ENCODE measurements around the gene CALD1.
A peak's percentile ranks its signal among the peaks of the same experiment; 100 is the strongest.

CALD1 gene

DNA sequence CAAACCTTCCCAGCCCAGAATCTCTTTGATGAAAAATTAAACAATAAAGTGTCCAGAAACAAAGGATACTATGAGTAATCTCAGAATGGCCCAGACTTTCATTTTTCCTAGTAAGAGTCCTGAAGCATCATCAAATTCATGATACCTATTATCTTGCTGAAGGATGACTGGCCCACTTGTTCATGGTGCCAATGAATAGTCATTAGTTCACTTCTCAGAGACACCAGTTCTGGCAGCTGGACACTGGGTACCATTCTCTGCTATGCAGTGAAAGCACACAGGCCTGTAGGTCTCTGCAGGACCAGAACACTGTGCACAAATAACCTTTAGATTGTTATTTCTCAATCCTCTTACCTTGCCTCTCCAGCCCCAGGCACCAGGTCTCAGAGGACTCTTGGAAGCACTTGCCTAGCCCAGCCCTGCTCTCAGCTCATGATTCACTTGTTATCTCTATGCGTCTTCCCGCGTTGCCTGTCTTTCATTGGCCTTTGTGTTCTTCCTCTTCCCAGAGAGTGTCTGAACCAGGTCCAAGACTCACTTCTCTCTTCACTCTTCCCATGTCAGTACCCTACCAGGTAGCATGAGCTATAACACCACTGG is 108.8 kb downstream of the CALD1 start:
- Histone ChIP-seq H3K4me3 (ENCODE audit: low read depth, low read length) (no peak overlapping the region), H3K36me3 (ENCODE audit: control insufficient read depth in 2 of 2, insufficient read depth in 1 of 2, low read length in 2 of 2) (no peaks in the 10 kb centered on the region), H3K27ac (ENCODE audit: extremely low read depth, low read depth, low read length) (no peak overlapping the region), H3K9me3 (ENCODE audit: control insufficient read depth, insufficient read depth, low read depth, low read length) (no peaks in the 10 kb centered on the region), H3K4me1 (ENCODE audit: control insufficient read depth, insufficient read depth, low read length) (peaks cover 24% of the 10 kb centered on the region)
- TF ChIP-seq ZNF214 (tag by site-specific recombination; IDR thresholded peaks at IDR 0.05; ENCODE audit: borderline replicate concordance), result no peak
- ChIA-PET CTCF (interaction anchor here (0.6 to 1.0 kb wide), 3 partner anchors 37 to 67 kb away, joined by 3 to 4 read pairs (median 3); no protein-coding TSS in a partner anchor), POLR2A (interaction anchor here (1.0 kb wide), 1 partner anchor 23 kb away, joined by 3 read pairs; no protein-coding TSS in a partner anchor)

DNA sequence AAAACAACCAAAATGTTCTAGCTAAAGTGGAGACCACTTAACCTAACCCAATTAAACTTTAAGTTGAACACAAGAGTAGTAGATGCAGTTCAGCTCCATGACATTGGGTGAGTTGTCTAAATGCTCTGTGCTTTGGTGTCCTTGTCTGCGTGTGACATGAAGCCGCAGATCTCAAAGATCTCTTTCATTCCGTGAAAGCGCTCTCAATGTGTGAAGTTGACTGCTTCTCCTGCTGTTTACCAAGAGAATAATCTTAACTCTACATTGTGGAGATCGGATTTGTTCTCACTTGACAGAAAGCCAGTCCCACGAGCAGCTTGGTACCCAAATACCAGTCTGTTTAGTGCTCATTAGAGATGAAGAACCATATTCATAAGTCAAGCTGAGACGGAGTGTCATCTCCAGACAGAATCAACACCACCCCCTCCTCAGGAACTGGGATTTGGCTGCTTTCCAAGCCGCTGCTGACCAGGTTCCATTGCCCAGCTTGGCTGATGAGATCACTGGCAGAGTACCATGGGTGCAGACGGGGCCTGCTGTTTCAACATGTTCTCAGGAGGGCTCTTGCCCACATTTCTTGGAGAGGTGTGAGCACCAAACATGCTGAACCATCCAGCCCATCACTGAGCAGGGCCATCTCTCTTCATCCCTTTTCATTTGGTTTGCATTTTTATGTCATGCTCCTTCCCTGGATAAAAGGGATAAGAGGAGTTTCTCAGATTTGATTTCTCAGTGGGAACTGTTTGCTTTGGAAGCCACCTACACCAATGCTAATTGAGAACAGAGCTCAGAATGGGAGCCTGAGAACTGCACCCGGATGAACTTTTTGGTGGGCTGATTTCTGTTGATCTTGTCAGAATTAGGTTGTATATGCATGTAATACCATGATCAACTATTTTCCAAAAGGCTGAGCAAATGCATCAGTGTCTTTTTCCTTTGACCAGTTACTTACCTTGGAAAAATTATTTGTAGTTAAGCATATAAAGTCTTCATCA is 111.1 kb downstream of the CALD1 start:
- Histone ChIP-seq H3K27ac (ENCODE audit: extremely low read depth, low read depth, low read length) (no peak overlapping the region; the same call in 1 of the 2 replicates), H3K4me3 (ENCODE audit: low read depth, low read length) (no peak overlapping the region), H3K36me3 (ENCODE audit: control insufficient read depth in 2 of 2, insufficient read depth in 1 of 2, low read length in 2 of 2) (no peaks in the 10 kb centered on the region), H3K9me3 (ENCODE audit: control insufficient read depth, insufficient read depth, low read depth, low read length) (no peaks in the 10 kb centered on the region), H3K4me1 (ENCODE audit: control insufficient read depth, insufficient read depth, low read length) (peaks cover 23% of the 10 kb centered on the region)
- ChIA-PET CTCF (interaction anchor here (0.7 to 1.4 kb wide), 5 partner anchors 11 to 204 kb away, joined by 3 to 6 read pairs (median 3); no protein-coding TSS in a partner anchor), POLR2A (interaction anchor here (1.0 to 1.3 kb wide), 5 partner anchors 9 to 195 kb away, joined by 3 to 4 read pairs (median 3); no protein-coding TSS in a partner anchor)
- TF ChIP-seq ZNF521 (tag by site-specific recombination; IDR thresholded peaks at IDR 0.05), result no peak
- no peak for TF ChIP-seq OSR2 (tag by site-specific recombination; IDR thresholded peaks at IDR 0.05)
- TF ChIP-seq ZNF24 (tag by site-specific recombination; IDR thresholded peaks at IDR 0.05), result 0 out of 2 replicates have a peak, but pooled peaks have one; percentile 22
- TF ChIP-seq ZNF341 (tag by site-specific recombination; IDR thresholded peaks at IDR 0.05; ENCODE audit: low read depth), result no peak
- TF ChIP-seq ZIC2 (tag by site-specific recombination; IDR thresholded peaks at IDR 0.05), result peak; percentile 65
- no peak for TF ChIP-seq ZNF433 (tag by site-specific recombination; IDR thresholded peaks at IDR 0.05; ENCODE audit: low read depth)
- 0 out of 2 replicates have a peak, but pooled peaks have one; percentile 5 for TF ChIP-seq ZNF768 (tag by site-specific recombination; IDR thresholded peaks at IDR 0.05)
- peak; percentile 27; the same call in 1 of the 2 replicates for TF ChIP-seq ZNF629 (tag by site-specific recombination; IDR thresholded peaks at IDR 0.05)
- no peak for TF ChIP-seq ZNF837 (tag by site-specific recombination; IDR thresholded peaks at IDR 0.05)
- TF ChIP-seq ZNF292 (tag by site-specific recombination; IDR thresholded peaks at IDR 0.05; ENCODE audit: borderline replicate concordance, low read depth), result no peak
- TF ChIP-seq GLIS2 (tag by site-specific recombination; IDR thresholded peaks at IDR 0.05), result no peak
- no peak for TF ChIP-seq ZNF530 (tag by site-specific recombination; IDR thresholded peaks at IDR 0.05; ENCODE audit: low read depth)
- TF ChIP-seq, protein P1, sequence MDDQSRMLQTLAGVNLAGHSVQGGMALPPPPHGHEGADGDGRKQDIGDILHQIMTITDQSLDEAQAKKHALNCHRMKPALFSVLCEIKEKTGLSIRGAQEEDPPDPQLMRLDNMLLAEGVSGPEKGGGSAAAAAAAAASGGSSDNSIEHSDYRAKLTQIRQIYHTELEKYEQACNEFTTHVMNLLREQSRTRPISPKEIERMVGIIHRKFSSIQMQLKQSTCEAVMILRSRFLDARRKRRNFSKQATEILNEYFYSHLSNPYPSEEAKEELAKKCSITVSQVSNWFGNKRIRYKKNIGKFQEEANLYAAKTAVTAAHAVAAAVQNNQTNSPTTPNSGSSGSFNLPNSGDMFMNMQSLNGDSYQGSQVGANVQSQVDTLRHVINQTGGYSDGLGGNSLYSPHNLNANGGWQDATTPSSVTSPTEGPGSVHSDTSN (CRISPR knock-in tag; IDR thresholded peaks at IDR 0.05), result no peak
- no peak for TF ChIP-seq ZBTB1 (tag by site-specific recombination; IDR thresholded peaks at IDR 0.05)
- TF ChIP-seq, protein P2, sequence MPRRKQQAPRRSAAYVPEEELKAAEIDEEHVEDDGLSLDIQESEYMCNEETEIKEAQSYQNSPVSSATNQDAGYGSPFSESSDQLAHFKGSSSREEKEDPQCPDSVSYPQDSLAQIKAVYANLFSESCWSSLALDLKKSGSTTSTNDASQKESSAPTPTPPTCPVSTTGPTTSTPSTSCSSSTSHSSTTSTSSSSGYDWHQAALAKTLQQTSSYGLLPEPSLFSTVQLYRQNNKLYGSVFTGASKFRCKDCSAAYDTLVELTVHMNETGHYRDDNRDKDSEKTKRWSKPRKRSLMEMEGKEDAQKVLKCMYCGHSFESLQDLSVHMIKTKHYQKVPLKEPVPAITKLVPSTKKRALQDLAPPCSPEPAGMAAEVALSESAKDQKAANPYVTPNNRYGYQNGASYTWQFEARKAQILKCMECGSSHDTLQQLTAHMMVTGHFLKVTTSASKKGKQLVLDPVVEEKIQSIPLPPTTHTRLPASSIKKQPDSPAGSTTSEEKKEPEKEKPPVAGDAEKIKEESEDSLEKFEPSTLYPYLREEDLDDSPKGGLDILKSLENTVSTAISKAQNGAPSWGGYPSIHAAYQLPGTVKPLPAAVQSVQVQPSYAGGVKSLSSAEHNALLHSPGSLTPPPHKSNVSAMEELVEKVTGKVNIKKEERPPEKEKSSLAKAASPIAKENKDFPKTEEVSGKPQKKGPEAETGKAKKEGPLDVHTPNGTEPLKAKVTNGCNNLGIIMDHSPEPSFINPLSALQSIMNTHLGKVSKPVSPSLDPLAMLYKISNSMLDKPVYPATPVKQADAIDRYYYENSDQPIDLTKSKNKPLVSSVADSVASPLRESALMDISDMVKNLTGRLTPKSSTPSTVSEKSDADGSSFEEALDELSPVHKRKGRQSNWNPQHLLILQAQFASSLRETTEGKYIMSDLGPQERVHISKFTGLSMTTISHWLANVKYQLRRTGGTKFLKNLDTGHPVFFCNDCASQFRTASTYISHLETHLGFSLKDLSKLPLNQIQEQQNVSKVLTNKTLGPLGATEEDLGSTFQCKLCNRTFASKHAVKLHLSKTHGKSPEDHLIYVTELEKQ (tag by site-specific recombination; IDR thresholded peaks at IDR 0.05; ENCODE audit: borderline replicate concordance), result no peak
- no peak for TF ChIP-seq PRDM1 (tag by site-specific recombination; IDR thresholded peaks at IDR 0.05)
- TF ChIP-seq ZNF362 (tag by site-specific recombination; IDR thresholded peaks at IDR 0.05), result no peak
- no peak for TF ChIP-seq ZNF549 (tag by site-specific recombination; IDR thresholded peaks at IDR 0.05)
- no peak for TF ChIP-seq ZNF585B (tag by site-specific recombination; IDR thresholded peaks at IDR 0.05)
- TF ChIP-seq ZNF692 (tag by site-specific recombination; IDR thresholded peaks at IDR 0.05), result peak; percentile 43; the same call in 1 of the 2 replicates
- no peak for TF ChIP-seq ZNF658 (tag by site-specific recombination; IDR thresholded peaks at IDR 0.05)
- no peak for TF ChIP-seq ZNF560 (tag by site-specific recombination; IDR thresholded peaks at IDR 0.05; ENCODE audit: borderline replicate concordance)
- peak; percentile 32 for TF ChIP-seq ZNF600 (tag by site-specific recombination; IDR thresholded peaks at IDR 0.05)
- peak; percentile 25; the same call in 1 of the 2 replicates for TF ChIP-seq ZNF366 (tag by site-specific recombination; conservative IDR thresholded peaks at IDR 0.05)
- TF ChIP-seq ZXDB (tag by site-specific recombination; IDR thresholded peaks at IDR 0.05), result no peak

Measured in HEK293 (cell line).